SK-N-MC (cell line): ENCODE results near the gene TIMM17A.

Source experiments
- EZH2 ChIP-seq: fragments of 200-600 bp; sonication (generic); IDR thresholded peaks from one replicate; pipeline ENCODE4 v1.6.1; 2017; ENCODE audit warnings: antibody characterized with exemption
- POLR2AphosphoS5 ChIP-seq: IDR thresholded peaks from 2 replicates; pipeline ENCODE4 v1.6.1; 2012; ENCODE audit warnings: mild to moderate bottlenecking, low read depth, low read length, borderline replicate concordance

- TF ChIP-seq POLR2AphosphoS5 (no peak), EZH2 (no peak)
Observed at GRCh38 chr1:202016022-202016810, 60.9 kb downstream of the TIMM17A start.
